ENCODE results near the gene FOXN3.

FOXN3 gene

GRCh38 chr14:89430391-89431236 lies 13.6 kb upstream of the FOXN3 start:
- DNase-seq: peak in 1 of 4 experiments; percentile 22

DNA sequence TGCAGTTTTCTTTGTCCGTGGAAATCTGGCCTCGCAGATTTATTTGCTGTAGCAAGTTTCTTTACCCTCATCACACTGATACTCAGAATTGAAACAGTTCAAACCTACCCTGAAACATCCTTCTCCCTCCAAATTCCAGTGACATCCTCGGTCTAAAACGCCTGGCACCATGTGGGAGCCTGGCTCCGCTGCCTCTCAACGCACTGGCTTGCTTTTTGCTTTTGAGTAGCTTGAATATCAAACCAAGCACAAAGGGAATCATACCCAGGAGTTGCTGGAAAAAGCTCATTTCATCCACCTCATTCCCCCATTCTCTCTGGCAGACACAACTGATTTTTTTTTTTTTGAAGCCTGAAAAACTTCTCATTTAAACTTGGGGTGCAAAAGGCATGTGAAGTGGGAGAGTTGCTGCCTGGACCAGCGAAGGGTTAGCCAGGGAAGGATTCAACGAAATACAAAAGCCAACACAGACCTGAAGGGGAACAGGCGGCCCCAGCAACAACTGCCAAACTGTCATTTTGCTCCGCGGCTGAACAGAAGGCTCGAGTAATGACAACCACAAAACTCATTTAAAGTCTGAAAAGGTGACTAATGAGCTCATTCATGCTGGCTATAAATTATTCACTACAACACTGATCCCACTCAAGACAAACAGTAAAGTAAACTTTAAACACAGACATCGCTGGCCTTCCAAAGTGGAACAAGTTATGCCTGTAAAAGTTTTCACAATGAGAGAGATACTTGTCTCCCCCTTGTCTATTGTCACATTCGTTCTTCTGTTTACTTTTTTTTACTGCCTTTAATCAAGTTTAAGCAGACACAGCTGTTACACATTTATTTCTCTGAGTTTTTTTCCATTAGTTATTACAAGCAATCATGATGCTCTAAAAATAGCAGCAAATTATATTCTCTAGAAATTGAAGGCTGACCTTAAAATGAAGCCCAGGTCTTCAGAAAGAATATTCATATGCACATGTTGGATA lies 12.5 kb upstream of the FOXN3 start:
- DNase-seq: peak in 2 of 4 experiments; percentile 11 to 33

GRCh38 chr14:89428546-89429198 lies 11.6 kb upstream of the FOXN3 start:
- DNase-seq: no peak

DNA sequence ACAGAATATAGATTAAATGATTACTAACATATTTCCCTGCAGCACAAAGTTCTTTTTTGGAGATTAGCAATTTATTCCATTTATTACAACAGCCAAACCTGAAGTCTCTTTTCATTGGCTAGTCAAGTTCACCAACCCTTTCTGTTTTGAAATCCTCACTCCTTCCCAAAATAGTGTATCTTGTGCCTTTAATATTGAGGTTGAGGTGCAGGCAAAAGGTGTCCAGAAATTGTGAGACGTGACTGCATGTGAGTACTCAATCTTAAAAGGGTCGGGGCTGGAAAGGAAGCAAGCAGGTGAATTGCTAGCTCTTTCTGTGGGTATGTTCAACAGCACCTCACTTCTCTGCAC lies 11.1 kb upstream of the FOXN3 start:
- DNase-seq: no peak

DNA sequence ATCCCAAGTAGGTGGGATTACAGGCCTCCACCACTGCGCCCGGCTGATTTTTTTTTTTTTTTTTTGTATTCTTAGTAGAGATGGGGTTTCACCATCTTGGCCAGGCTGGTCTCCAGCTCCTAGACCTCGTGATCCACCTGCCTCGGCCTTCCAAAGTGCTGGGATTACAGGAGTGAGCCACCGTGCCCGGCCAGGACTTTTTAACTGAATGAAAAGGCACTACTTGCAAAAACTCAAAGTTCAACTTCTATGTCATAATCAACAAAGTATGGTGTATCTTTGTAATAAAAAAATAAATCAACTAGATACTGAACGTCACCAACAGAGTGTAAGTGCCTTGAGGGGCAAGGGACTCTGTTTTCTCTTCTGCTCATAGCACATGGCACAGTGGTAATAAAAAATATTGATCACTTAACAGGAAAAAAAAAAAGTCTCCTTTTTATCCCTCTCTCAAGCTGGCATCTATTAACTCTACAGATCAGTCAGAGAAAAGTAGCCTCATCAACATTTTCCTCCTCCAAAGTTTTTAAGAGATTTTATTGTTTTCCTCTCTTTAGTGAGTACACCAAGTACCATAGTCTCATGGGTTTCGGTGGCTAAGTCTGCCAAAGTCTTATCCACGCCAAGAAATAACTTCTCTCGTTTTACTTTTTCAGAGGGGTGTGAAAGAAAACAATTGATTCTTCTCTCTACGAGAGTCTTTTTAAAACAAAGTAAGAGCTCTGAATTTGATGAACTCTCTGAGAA lies 10.6 kb upstream of the FOXN3 start:
- DNase-seq: no peak

GRCh38 chr14:89425931-89426330 lies 8.9 kb upstream of the FOXN3 start:
- no peak for DNase-seq

DNA sequence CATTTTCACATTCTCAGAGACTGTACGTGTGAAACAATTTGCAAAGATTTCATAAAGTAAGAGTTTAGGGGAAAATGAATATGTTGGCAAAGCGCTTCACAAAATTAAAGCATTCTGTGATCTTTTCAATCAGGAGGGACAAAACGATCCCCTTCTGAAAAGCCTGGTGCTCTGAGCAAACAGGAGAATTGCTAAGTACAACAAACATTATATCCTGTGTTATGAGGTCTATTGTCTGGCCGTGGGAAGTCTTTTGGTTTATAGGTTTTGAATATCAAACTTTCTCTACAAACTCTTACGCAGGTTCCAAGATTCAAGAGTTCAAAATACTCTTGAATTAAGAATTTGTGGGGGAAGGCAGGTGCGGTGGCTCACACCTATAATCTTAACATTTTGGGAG lies 7.2 kb upstream of the FOXN3 start:
- DNase-seq: no peak

DNA sequence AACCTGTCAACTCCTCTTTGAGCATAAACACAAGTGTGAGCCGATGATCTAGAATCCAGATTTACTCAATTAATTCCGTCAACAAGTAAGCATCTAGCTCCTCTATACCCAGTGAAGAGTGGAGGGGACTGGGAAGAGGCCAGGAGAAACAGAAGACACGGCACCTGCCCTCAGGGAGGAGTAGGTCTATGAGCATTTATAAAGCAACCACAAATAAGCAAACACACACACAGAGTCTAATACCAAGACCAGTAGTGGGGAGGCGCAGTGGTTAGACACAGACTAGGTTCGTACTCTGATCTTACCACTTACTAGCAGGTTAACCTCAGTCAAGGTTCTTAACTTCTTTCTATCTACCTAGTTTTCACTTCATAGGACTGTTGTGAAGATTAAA lies 5.9 kb upstream of the FOXN3 start:
- DNase-seq: no peak

GRCh38 chr14:89422181-89422951 lies 5.3 kb upstream of the FOXN3 start:
- DNase-seq: no peak

- DNase-seq: no peak
Measured at GRCh38 chr14:89420502-89420901, 3.5 kb upstream of the FOXN3 start.

GRCh38 chr14:89419973-89420482 lies 3.0 kb upstream of the FOXN3 start:
- DNase-seq: no peak

DNA sequence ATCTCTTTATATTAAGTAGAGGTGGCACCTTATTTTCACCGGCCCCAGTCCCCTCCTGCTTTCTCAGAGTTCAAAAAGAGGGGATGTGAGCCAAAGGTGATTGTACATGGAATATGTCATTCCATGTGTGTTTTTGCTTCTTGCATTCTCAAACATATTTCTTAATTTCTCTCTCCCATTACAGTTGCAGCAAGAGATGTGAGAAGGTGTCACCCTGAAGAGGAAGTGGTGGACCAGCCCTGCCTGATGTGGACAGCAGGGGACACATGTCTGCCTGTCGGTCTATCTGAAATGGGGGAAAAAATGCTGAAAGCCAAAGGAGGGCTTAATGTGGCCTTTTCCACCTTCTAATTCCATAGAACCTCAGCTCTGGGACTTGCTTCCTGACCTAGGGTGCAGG lies 1.9 kb upstream of the FOXN3 start:
- DNase-seq: no peak

- DNase-seq: no peak
Measured at GRCh38 chr14:89418452-89418851, 1.4 kb upstream of the FOXN3 start.

DNA sequence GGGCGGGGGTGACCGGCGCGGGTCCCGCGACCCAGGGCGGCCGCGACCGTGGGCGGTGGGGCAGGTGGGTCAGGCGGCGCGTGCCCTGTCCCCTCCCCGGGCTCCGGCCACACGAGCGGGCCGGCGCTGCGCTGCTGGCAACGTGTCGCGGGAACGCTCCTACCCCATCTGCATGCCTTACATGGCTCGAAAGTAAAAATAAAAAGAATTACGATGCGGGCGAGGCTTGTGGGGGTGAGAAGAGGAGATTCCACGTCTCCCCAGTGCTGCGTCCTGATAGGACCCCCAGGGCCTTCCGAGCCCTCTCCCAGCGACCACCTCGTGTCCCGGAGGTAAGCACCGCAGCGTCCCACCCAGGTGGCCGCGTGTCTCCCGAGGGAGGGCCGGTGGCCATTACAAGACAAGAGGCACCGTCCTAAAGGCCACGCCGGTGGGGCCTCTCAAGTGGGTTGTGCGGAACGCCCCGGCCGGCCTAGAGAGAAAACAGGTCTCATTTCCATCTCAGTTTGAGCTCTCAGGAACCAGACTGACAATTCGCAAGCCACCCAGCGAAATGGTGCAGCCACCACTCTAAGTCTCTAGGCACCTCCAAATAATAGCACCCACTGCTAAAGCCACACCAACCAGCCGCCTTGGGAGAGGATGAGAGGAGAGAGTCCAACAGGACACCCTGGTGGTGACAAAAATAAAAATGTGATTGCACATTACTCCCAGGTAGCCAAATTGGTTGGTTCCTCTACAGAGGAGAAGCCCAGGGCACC lies 612 bp upstream of the FOXN3 start:
- peak; percentile 19 to 38 (median 24) for DNase-seq

DNA sequence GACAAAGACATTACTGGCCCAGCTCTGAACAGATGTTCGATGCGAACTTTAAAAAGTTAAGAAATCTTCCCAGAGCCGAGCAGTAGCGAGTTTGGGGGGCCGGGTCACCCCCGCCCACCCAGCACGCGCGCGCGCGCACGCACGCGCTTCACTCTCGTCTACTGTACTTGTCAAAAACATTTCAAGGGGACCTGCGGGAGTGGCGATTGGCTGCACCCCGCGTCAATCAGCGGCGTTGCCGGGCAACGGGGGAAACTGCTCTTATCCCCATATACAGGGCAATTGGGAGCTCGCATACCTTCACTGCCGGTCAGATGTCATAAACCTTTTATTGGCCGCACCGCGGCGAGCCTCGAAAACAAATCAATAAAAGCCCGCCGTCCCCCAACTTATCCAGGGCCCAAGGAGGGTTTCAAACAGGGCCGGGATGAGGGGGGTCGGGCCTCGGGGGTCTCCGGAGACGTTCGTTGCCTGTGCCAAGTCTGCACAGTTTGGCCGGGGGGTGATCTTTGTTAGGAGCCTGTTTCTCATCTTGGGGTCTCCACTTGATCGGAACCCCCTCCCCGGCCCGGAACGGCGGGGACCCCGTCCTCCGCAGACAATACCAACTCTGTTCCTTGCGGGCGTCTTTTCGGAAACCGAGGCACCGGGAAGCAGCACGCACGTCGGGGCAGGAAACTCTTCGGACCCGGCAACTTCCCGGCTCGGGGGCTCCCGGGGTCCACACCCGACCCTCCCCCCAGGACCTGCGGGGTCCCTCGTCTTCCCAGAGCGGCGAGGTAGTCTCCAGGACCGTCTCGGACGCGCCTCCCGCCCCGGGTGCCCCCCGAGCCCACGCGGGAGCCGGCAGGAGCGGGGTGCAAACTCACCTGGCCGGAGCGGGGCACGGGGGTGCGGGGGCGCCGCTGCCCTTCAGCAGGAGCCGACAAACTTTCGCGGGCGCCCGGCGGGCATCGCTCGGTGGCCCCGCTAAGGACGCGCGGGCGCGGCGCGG lies 734 bp downstream of the FOXN3 start:
- DNase-seq: peak; percentile 87 to 99 (median 96)

GRCh38 chr14:89415159-89415558 lies 1.9 kb downstream of the FOXN3 start:
- no peak for DNase-seq

GRCh38 chr14:89411976-89412375 lies 5.1 kb downstream of the FOXN3 start:
- DNase-seq: no peak

- no peak for DNase-seq
Measured at GRCh38 chr14:89409961-89410360, 7.1 kb downstream of the FOXN3 start.

DNA sequence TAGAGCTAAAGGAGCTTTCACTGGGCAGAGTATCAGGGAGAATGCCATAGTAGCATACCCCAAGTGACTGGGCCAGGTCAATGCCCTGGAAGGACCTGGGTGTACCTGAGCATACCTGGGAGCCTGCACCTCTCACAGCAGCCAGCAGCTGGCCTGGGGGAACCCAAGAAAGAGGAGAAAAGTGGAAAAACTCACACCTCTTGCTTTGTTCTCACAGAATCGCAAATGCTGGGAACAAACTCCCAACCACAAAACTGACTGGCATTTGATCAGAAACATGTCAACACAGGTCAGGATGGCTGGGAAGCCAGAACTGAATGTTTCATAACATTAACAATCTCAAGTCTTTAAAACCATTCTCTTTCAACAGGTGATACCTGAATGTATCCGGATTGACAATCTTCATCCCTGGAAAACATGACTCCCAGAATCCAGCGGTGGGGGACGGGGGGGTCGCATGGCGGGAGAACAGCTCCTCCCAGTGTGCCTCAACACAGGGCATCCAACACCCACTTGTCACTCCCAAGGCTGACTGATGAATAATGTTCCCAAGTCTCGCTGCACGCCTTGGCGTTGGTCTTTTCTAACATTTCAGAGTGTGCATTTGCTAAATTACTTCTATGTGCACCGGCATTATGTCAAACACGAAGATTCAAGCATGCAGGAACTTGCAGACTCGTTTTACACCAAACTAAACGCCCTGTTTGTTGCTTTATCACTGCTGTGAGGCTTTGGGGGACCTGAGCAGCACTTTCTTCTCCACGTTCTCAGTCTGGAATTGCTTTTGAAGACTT lies 7.9 kb downstream of the FOXN3 start:
- no peak for DNase-seq

Measured in activated CD4-positive, CD25-positive, alpha-beta regulatory T cell (primary cell).